NCI-H1105 treated with DMSO at 0.1 percent for 48 hours (cell line): Measurements from ENCODE around the gene FBXL14.

Experiments
- DNase-seq: peaks from one replicate; lab custom pipeline; 2025; lab: John Stamatoyannopoulos, UW

FBXL14 gene

DNA sequence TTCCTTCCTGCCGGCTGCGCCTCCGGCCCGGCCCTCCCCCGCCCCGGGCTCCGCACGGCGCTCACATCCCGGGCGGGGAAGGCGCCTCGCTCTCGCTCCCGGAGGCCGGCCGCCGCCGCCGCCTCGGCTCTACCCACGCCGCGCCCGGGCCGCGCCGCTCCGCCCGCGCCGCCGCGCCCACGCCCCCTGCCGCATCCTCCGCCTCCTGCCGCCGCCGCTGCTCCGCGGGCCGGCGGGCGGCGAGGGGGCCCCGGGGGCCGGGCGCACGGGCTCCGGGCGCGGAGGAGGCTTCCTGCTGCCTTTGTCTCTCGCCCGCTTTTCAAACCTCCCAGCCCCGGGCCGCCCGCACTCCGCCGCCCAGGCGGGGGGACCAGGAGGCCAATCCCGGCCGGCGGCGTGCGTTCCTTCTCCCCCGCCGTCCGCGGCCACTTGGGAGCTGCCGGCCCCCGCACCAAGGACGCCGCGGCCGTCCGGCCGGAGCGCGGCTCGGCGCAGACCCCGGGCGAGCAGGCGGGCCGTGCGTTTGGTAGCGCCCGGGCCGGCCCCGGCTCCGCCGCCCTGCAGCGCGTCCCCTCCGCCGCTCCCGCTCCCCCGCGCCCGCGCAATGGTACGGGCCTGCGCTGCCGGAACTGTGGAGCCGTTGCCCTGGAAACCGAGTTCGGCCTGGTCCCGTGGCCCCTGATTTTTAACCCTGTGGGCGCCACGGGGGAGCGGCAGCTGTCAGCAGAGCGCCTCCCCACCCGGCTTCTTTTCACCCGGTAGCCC is at the start of gene FBXL14:
Gene FBXL14 (minus strand): TSS at position 321 of the 765 bp plus-strand sequence. CDS start 515 bp downstream, outside the sequence.
- peak; percentile 88 for DNase-seq

GRCh38 chr12:1643905-1644533 is 49.6 kb upstream of the FBXL14 start:
- no peak for DNase-seq

DNA sequence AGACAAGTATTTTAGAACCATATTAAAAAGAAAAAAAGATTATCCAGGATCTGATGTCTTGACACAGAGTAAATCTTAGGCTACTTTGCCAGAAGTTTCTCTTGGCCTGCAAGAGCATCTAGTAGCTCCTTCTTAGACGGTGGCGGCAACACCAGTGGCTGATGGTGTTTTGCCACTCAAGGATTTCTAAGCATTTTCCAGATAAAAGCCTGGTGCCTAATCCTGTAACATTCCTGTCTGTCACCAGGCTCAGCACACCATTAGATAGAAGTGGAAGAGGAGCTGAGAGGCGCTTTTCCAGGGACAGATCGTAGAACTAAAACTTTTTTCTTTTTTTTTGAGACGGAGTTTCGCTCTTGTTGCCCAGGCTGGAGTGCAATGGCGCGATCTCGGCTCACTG is 48.7 kb upstream of the FBXL14 start:
- no peak for DNase-seq

GRCh38 chr12:1642513-1642912 is 48.1 kb upstream of the FBXL14 start:
- DNase-seq = peak; percentile 70

GRCh38 chr12:1640328-1641234 is 46.2 kb upstream of the FBXL14 start:
- no peak for DNase-seq

DNA sequence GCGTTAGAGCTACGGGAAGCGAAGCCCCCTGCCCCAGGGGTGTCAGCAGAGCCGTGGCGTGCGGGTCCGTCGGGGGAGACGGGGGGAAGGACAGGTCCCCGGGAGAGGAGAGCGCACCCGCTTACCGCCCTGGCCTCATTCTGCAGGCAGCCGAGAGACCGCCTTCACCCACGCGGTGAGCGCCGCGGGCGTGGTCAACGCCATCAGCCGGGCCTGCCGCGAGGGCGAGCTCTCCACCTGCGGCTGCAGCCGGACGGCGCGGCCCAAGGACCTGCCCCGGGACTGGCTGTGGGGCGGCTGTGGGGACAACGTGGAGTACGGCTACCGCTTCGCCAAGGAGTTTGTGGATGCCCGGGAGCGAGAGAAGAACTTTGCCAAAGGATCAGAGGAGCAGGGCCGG is 45.2 kb upstream of the FBXL14 start:
- no peak for DNase-seq

- DNase-seq = no peak
Observed at GRCh38 chr12:1638203-1638602, 43.8 kb upstream of the FBXL14 start.

DNA sequence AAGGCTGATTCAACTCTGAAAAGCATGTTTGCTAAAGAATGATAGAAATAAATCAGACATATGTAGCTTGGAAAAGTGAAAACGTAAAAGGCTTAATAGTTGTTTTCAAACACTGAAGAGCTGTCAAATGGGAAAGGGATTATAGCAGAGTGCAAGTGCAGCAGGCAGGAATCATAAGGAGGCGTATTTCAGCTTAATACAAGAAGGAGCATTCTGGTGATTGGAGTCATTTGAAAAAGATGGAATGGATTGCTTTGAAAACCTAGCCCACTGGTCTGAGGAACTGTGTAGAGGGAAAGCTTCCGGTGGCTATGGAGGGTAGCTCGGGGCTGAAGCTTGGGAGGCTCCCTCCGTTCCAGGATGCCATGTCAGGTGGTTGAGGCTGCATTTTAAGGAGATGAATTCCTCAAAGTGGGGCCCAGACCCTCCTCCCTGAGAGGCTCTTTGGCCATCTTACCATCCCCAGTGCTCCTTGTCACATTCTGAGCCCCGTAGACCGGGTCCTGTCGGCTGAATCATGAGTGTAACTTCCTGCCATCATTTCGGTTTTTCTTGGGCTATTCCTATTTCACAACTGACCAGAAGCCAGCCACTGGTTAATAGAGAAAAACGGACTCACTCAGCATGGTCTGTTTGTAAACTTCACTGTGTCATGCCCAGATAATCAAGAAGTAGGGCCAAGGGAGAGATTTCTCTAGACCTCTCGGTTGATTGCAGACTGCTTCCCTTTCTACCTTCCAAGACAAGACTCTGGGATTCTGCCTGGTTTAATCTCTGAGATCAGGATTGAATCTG is 41.1 kb upstream of the FBXL14 start:
- no peak for DNase-seq

DNA sequence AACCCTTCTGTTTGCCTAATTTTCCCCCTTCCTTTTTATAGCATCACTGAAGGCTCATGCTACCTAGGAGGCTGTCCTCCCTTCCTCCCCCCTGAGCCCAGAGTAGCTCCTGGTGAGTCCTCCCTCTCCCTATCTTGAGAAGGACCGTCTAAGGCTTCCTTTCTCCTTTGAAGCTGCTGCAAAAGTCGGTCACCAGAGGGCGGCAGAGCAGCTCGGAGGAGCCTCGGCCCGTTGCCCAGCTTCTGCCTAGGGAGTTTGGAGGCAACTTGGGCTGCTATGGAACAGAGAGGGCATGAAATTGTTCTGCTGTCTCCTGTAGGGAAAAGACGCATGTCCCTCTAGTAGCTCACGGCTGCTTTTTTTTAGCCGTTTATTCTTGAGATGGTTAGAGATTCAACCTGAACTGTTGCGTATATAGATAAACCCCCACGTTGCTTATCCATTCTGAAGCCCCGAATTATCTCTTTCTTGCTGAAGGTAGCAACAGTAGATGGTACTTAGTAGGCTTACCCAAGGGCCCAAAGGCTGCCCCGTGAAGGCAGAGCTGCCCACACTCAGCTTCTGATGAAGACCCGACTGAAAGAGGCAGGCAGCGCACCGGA is 40.3 kb upstream of the FBXL14 start:
- DNase-seq = peak; percentile 79

DNA sequence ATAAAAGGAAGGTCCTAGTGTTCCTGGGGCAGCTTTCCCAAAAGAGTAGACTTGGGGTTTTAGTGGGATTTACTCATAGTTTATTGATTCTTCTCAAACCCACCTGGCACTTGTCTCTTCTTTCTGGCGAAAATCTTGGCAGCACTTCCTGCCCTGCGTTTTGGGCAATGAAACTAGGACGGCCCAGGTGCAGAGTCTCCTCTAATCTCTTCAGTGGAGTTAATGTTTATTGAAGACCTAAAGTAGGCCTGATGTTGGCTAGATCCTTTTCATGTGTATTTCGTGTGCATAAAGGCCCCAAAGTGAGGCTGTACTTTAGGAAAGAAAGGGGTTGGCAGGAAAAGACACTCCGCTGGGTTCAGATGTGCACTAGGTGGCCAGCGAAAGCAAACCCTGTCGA is 39.8 kb upstream of the FBXL14 start:
- no peak for DNase-seq

- no peak for DNase-seq
Observed at GRCh38 chr12:1633459-1633858, 39.1 kb upstream of the FBXL14 start.

- DNase-seq = no peak
Observed at GRCh38 chr12:1632702-1633101, 38.3 kb upstream of the FBXL14 start.

GRCh38 chr12:1630827-1631591 is 36.6 kb upstream of the FBXL14 start:
- no peak for DNase-seq

DNA sequence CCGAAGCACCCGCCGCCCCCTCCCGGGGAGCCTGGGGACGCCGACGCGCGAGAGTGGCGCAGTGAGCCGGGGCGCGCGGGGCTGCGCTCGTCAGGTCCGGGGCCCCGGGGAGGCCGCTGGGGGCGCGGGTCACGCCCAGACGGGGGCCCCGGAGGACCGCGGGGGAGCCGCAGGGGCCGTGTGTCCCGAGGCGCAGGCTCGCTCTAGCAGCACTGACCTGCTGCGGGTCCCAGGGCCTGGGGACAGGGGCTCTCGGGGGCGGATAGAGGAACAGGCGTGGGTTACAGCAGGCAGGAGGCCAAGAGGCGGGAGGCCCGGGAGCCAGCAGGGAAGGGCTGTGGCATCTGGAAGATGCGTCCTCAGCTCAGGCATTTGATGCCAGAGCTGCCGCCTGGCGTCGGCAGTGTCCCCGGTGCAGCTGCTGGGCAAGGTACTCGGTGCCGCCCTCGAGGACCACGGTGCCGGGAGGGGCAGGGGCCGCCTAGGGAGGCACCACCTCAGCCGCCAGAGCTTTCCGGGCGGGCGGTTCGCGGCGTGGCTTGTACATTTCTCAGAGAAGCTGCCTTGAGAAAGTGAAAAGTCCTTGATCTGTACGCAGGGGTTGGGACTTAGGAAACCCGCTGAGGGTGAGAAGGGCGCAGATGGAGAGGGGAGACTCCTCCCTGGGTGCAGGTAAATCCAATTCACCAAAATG is 35.9 kb upstream of the FBXL14 start:
- peak; percentile 77 for DNase-seq

GRCh38 chr12:1629338-1630132 is 35.2 kb upstream of the FBXL14 start:
- peak; percentile 42 for DNase-seq

DNA sequence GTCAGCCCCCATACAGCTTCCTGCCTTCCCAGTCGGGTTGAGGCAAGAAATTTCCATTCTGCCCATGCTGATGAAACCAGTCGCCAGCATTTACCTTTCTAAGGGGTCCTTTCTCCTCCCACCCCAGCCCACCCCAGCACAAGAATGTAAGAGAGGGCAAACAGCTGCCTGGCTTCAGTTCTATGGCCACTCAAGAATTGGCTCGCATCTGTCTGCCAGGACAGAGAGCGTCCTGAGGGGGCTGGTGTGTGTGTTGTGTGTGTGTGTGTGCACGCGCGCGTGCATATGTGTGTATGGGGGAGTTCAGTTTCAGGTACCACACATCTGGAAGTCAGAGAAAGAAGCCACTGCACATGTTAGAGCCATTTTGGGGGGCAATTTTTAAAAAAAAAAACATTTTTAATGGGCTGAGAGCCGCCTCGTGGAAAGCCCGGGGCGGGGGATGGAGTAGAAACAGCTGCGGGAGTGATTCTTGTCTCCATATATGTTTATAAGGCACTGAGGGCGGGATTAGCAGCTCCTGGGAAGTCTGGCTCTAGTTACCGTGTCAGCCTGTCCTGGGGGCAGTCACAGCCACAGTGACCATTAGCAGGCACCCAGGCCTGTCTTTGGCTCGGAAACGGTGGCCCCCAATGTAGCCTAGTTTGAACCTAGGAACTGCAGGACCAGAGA is 34.4 kb upstream of the FBXL14 start, which contains the start of gene WNT5B:
Gene WNT5B (plus strand): TSS at position 566 of the 672 bp plus-strand sequence. CDS start 2,124 bp downstream, outside the sequence.
- DNase-seq = no peak

- DNase-seq = no peak
Observed at GRCh38 chr12:1622406-1622805, 28.0 kb upstream of the FBXL14 start.

- no peak for DNase-seq
Observed at GRCh38 chr12:1620092-1620491, 25.7 kb upstream of the FBXL14 start.
